HCT116 (cell line): ENCODE data around the gene TCF12. TPM values are rescaled to one million over a fixed set of nuclear protein-coding genes. Genes with fewer than 3 reads are reported as not detected.

Source experiments
- ATAC-seq: fragments of 200-7000 bp; cut with Tn5 transposase; 2 replicates; pipeline ENCODE4 v1.9.1; 2020; ENCODE audit warnings: mild to moderate bottlenecking, moderate library complexity
- BruUV-seq: library from RNA; stranded (reverse); fragments of 400-500 nt; replicated peaks from 2 replicates; lab custom pipeline; 2021; lab: Mats Ljungman, UMichigan
- CTCF ChIA-PET: fragments of 300-600 bp; sonication (Branson Sonifier 250); formaldehyde crosslinking; loops from one replicate; lab custom pipeline; 2021; ENCODE audit warnings: antibody characterized with exemption; lab: Charles Lee
- POLR2A ChIA-PET: fragments of 300-600, 350-600 bp; sonication (Branson Sonifier 250); formaldehyde crosslinking; loops from one replicate; lab custom pipeline; 2021; ENCODE audit warnings: antibody characterized with exemption; lab: Charles Lee
- RAD21 ChIA-PET, 2 experiments: fragments of 300-600 bp; sonication (Branson Sonifier 250); formaldehyde crosslinking; loops; one replicate each; lab custom pipeline; 2023; ENCODE audit warnings: low total read pairs in 2 of 2; ENCODE audit not compliant: uncharacterized antibody in 2 of 2, unreplicated experiment in 2 of 2, low non-redundant PET in 1 of 2; lab: Charles Lee
- DNase-seq: peaks from one replicate; pipeline ENCODE4 v3.0.0-alpha.2; 2010; ENCODE audit warnings: low read depth, low spot score
- H2AFZ ChIP-seq: fragments of 200-600 bp; shearing (Covaris generic), sonication (generic); 2 replicates; pipeline ENCODE4 v1.6.1; 2017; ENCODE audit warnings: low read depth, mixed run types, mixed read lengths, antibody characterized with exemption, low read length; ENCODE audit not compliant: poor library complexity, severe bottlenecking
- H3K27ac ChIP-seq: 2 replicates; pipeline ENCODE4 v1.5.1; 2012; ENCODE audit warnings: low read depth, low read length
- H3K27me3 ChIP-seq: fragments of 200-600 bp; sonication (generic); 2 replicates; pipeline ENCODE4 v1.6.1; 2016; ENCODE audit warnings: mixed run types, low read length, mixed read lengths; ENCODE audit not compliant: insufficient read depth
- H3K36me3 ChIP-seq, 2 experiments: fragments of 200-500 bp in 1 of 2; fragments of 200-600 bp in 1 of 2; sonication (Bioruptor generic) in 1 of 2; sonication (generic) in 1 of 2; 2 replicates each; pipeline versions ENCODE4 v1.5.1 to v1.6.1; 2014 to 2016; ENCODE audit warnings: low read length in 2 of 2, inconsistent platforms in 1 of 2, mixed read lengths in 1 of 2, mixed run types in 1 of 2; ENCODE audit not compliant: insufficient read depth in 2 of 2, control insufficient read depth in 1 of 2
- H3K4me1 ChIP-seq, 2 experiments: fragments of 200-600 bp in 1 of 2; sonication (generic) in 1 of 2; 2 replicates each; pipeline versions ENCODE4 v1.5.1 to v1.6.1; 2012 to 2017; ENCODE audit warnings: low read length in 2 of 2, inconsistent platforms in 1 of 2, mild to moderate bottlenecking in 1 of 2, mixed read lengths in 1 of 2, mixed run types in 1 of 2, moderate library complexity in 1 of 2; ENCODE audit not compliant: insufficient read depth in 2 of 2, control insufficient read depth in 1 of 2
- H3K4me2 ChIP-seq: fragments of 200-600 bp; sonication (generic); 2 replicates; pipeline ENCODE4 v1.6.1; 2017; ENCODE audit warnings: mixed run types, low read length, mixed read lengths
- H3K4me3 ChIP-seq, 2 experiments: fragments of 200-600 bp in 1 of 2; sonication (generic) in 1 of 2; replicated peaks in 1 of 2; 2 replicates each; pipeline ENCODE4 v1.5.1; 2011 to 2016; ENCODE audit warnings: low read length in 2 of 2, control low read depth in 1 of 2, low read depth in 1 of 2, mild to moderate bottlenecking in 1 of 2, mixed read lengths in 1 of 2, mixed run types in 1 of 2
- H3K79me2 ChIP-seq: fragments of 200-600 bp; sonication (generic); 2 replicates; pipeline ENCODE4 v1.6.1; 2017; ENCODE audit warnings: mild to moderate bottlenecking, mixed run types, low read length, moderate library complexity, mixed read lengths; ENCODE audit not compliant: insufficient read depth
- H3K9ac ChIP-seq: fragments of 200-600 bp; sonication (generic); 2 replicates; pipeline ENCODE4 v1.6.1; 2016; ENCODE audit warnings: low read length, mixed read lengths
- H3K9me2 ChIP-seq: fragments of 200-600 bp; sonication (generic), shearing (Covaris generic); 2 replicates; pipeline ENCODE4 v1.6.1; 2017; ENCODE audit warnings: mixed run types, mild to moderate bottlenecking, moderate library complexity; ENCODE audit not compliant: insufficient read depth
- H3K9me3 ChIP-seq, 2 experiments: fragments of 200-500 bp in 1 of 2; fragments of 200-600 bp in 1 of 2; sonication (Bioruptor generic) in 1 of 2; sonication (generic) in 1 of 2; 2 replicates each; pipeline ENCODE4 v1.6.1; 2014 to 2017; ENCODE audit warnings: low read length in 2 of 2, mixed read lengths in 2 of 2, inconsistent platforms in 1 of 2, low read depth in 1 of 2, mild to moderate bottlenecking in 1 of 2, mixed run types in 1 of 2, moderate library complexity in 1 of 2; ENCODE audit not compliant: control insufficient read depth in 1 of 2, insufficient read depth in 1 of 2
- H4K20me1 ChIP-seq: fragments of 200-600 bp; sonication (generic), shearing (Covaris generic); 2 replicates; pipeline ENCODE4 v1.6.1; 2017; ENCODE audit warnings: mixed run types, mild to moderate bottlenecking, moderate library complexity; ENCODE audit not compliant: insufficient read depth
- CBX3 ChIP-seq: IDR thresholded peaks from 2 replicates; pipeline ENCODE4 v1.6.1; 2012; ENCODE audit warnings: low read depth
- CEBPB ChIP-seq: IDR thresholded peaks from 2 replicates; pipeline ENCODE4 v1.6.1; 2012; ENCODE audit warnings: low read depth
- ELF1 ChIP-seq: IDR thresholded peaks from 2 replicates; pipeline ENCODE4 v1.6.1; 2012; ENCODE audit warnings: low read depth, borderline replicate concordance
- JUND ChIP-seq: IDR thresholded peaks from 2 replicates; pipeline ENCODE4 v1.6.1; 2012
- POLR2A ChIP-seq: IDR thresholded peaks from 2 replicates; pipeline ENCODE4 v1.7.0; 2011; ENCODE audit warnings: borderline replicate concordance; ENCODE audit not compliant: insufficient read depth, insufficient read length; ENCODE audit errors: extremely low read depth
- SP1 ChIP-seq: IDR thresholded peaks from 2 replicates; pipeline ENCODE4 v1.6.1; 2012; ENCODE audit warnings: low read depth
- intact Hi-C: fragments of 100-400 bp; cut with micrococcal nuclease; formaldehyde crosslinking; loops from 2 replicates; pipeline ENCODE4 v1.10.0; 2022
- total RNA-seq: library from RNA; stranded (reverse); gene quantifications from one replicate; pipeline ENCODE4 v1.2.1, GENCODE V29; 2021; ENCODE audit not compliant: unreplicated experiment
- TF ChIP-seq, protein P1 (sequence below): IDR thresholded peaks from 2 replicates; pipeline ENCODE4 v1.6.1; 2011; ENCODE audit warnings: mild to moderate bottlenecking, low read length, moderate library complexity; ENCODE audit not compliant: insufficient replicate concordance; ENCODE audit errors: extremely low read depth

Gene TCF12
- total RNA-seq, 1 experiment from 2014 or later: 71.6 TPM

DNA sequence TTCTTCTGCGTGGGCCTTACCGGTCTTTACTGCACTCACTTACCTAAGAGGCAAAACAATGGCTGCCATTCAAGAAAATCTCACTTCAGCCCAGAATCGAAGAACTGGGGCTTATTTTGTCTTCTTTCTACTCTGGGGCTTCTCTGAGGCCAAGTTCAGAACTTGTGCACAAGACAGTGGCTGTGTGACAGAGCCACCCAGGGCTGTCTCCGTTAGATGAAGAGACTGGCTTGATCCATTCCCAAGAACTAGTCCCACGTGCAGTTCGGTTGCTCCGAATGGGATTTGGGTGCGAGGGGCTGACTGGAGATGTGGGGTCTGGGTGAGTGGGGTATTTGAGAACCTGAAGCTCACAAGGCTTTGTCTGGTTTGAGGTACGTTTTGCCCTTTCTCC is 795 bp upstream of the TCF12 start:
- H3K9me2 ChIP-seq: no peaks in the 10 kb centered on the region
- peak overlapping the region; percentile 93; the same call in 1 of the 2 replicates for H3K9ac ChIP-seq
- peak overlapping the region in 1 of 2 experiments; percentile 84; a peak in 3 of 4 replicates for H3K4me3 ChIP-seq
- ChIA-PET POLR2A (interaction anchor here (0.7 to 1.4 kb wide), 5 partner anchors 9 to 31 kb away, joined by 3 to 9 read pairs (median 4); no protein-coding TSS in a partner anchor), CTCF (interaction anchor here (1.1 kb wide), 1 partner anchor 10 kb away, joined by 3 read pairs; no protein-coding TSS in a partner anchor), RAD21 (no interaction called here)
- no peaks in the 10 kb centered on the region for H3K9me3 ChIP-seq
- intact Hi-C loops: loop anchor here (1.0 kb wide), 1 partner anchor 30 kb away; no protein-coding TSS in a partner anchor
- DNase-seq: no peak
- TF ChIP-seq ELF1: no peak
- no peak for TF ChIP-seq JUND
- no peak for TF ChIP-seq CBX3
- TF ChIP-seq CEBPB: no peak
- TF ChIP-seq POLR2A: no peak
- TF ChIP-seq, protein P1, sequence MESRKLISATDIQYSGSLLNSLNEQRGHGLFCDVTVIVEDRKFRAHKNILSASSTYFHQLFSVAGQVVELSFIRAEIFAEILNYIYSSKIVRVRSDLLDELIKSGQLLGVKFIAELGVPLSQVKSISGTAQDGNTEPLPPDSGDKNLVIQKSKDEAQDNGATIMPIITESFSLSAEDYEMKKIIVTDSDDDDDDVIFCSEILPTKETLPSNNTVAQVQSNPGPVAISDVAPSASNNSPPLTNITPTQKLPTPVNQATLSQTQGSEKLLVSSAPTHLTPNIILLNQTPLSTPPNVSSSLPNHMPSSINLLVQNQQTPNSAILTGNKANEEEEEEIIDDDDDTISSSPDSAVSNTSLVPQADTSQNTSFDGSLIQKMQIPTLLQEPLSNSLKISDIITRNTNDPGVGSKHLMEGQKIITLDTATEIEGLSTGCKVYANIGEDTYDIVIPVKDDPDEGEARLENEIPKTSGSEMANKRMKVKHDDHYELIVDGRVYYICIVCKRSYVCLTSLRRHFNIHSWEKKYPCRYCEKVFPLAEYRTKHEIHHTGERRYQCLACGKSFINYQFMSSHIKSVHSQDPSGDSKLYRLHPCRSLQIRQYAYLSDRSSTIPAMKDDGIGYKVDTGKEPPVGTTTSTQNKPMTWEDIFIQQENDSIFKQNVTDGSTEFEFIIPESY: no peak
- TF ChIP-seq SP1: no peak
- BruUV-seq: no TSS peak
- peaks cover 8 to 16% of the 10 kb centered on the region in 2 experiments; a peak in 3 of 4 replicates for H3K4me1 ChIP-seq
- H3K36me3 ChIP-seq: peaks cover 3 to 6% of the 10 kb centered on the region in 2 experiments; a peak in 2 of 4 replicates
- H2AFZ ChIP-seq: no peak overlapping the region
- no peaks in the 10 kb centered on the region for H4K20me1 ChIP-seq
- ATAC-seq: no peak
- peak overlapping the region; percentile 84 for H3K4me2 ChIP-seq
- peaks cover 39% of the 10 kb centered on the region for H3K79me2 ChIP-seq
- H3K27me3 ChIP-seq: no peaks in the 10 kb centered on the region
- H3K27ac ChIP-seq: peak overlapping the region; percentile 91; the same call in 1 of the 2 replicates
